HepG2 (cell line): ENCODE data around the gene ZNF30. TPM values are rescaled to one million over a fixed set of nuclear protein-coding genes. Genes with fewer than 3 reads are reported as not detected.

Source experiments
- ATAC-seq: fragments of 200-7000 bp; cut with Tn5 transposase; 3 replicates; pipeline ENCODE4 v1.9.1; 2020; ENCODE audit warnings: mild to moderate bottlenecking, moderate library complexity
- BruUV-seq: library from RNA; stranded (reverse); fragments of 400-500 nt; replicated peaks from 2 replicates; lab custom pipeline; 2021; lab: Mats Ljungman, UMichigan
- CTCF ChIA-PET: fragments of 300-600 bp; formaldehyde crosslinking; extraction: SDS; loops from one replicate; lab custom pipeline; 2021; ENCODE audit warnings: low total read pairs, inconsistent platforms, low intra/inter-chr PET ratio; lab: Yijun Ruan, JAX
- POLR2A ChIA-PET: fragments of 350-600 bp; sonication (Branson Sonifier 250); formaldehyde crosslinking; loops from one replicate; lab custom pipeline; 2020; ENCODE audit warnings: antibody characterized with exemption, inconsistent platforms; lab: Yijun Ruan, JAX
- DNase-seq: peaks from one replicate; pipeline ENCODE4 v3.0.0-alpha.2; 2015; ENCODE audit warnings: low spot score
- FAIRE-seq: peaks from 3 replicates; lab custom pipeline; 2011; peaks lifted over from hg19 to GRCh38; lab: Jason Lieb, UNC
- H2AFZ ChIP-seq: one replicate; pipeline ENCODE4 v1.6.1; 2011; ENCODE audit warnings: low read length, inconsistent platforms
- H3K27ac ChIP-seq: fragments of 300-600 bp; 3 replicates; pipeline ENCODE4 v1.8.0; 2011; ENCODE audit warnings: mixed run types, mild to moderate bottlenecking, mixed read lengths, low read length, inconsistent platforms; ENCODE audit not compliant: insufficient read depth; ENCODE audit errors: extremely low read length
- H3K27me3 ChIP-seq, 2 experiments: fragments of 200-600 bp in 1 of 2; 2 replicates in 1 of 2; 3 replicates in 1 of 2; pipeline versions ENCODE4 v1.6.0 to v1.8.0; 2011; ENCODE audit warnings: low read length in 2 of 2, mild to moderate bottlenecking in 2 of 2, moderate library complexity in 2 of 2, inconsistent platforms in 1 of 2; ENCODE audit not compliant: insufficient read depth in 2 of 2, control insufficient read depth in 1 of 2
- H3K36me3 ChIP-seq, 2 experiments: fragments of 200-600 bp in 1 of 2; replicated peaks in 1 of 2; 2 replicates in 1 of 2; 3 replicates in 1 of 2; pipeline versions ENCODE4 v1.5.1 to v1.8.0; 2011; ENCODE audit warnings: low read length in 2 of 2, inconsistent platforms in 1 of 2; ENCODE audit not compliant: insufficient read depth in 2 of 2, control insufficient read depth in 1 of 2
- H3K4me1 ChIP-seq: 2 replicates; pipeline ENCODE4 v1.5.1; 2012; ENCODE audit warnings: low read length, inconsistent platforms; ENCODE audit not compliant: insufficient read depth
- H3K4me2 ChIP-seq: 2 replicates; pipeline ENCODE4 v1.6.0; 2011; ENCODE audit warnings: low read depth, low read length, inconsistent platforms
- H3K4me3 ChIP-seq, 3 experiments: fragments of 200-600 bp in 1 of 3; sonication (generic), shearing (Covaris generic) in 1 of 3; replicated peaks in 1 of 3; 2 replicates each; pipeline ENCODE4 v1.5.1; 2011 to 2016; ENCODE audit warnings: low read length in 3 of 3, inconsistent platforms in 2 of 3, low read depth in 2 of 3, mild to moderate bottlenecking in 2 of 3, control low read depth in 1 of 3, mixed read lengths in 1 of 3; ENCODE audit not compliant: insufficient read depth in 1 of 3
- H3K79me2 ChIP-seq: one replicate; pipeline ENCODE4 v1.6.1; 2011; ENCODE audit warnings: low read length, inconsistent platforms; ENCODE audit not compliant: insufficient read depth
- H3K9ac ChIP-seq: 2 replicates; pipeline ENCODE4 v1.6.0; 2011; ENCODE audit warnings: mild to moderate bottlenecking, low read depth, low read length, inconsistent platforms; ENCODE audit not compliant: insufficient read depth
- H3K9me3 ChIP-seq: 2 replicates; pipeline ENCODE4 v1.5.1; 2012; ENCODE audit warnings: mild to moderate bottlenecking, low read length
- H4K20me1 ChIP-seq: 2 replicates; pipeline ENCODE4 v1.6.0; 2011; ENCODE audit warnings: inconsistent platforms, mild to moderate bottlenecking, low read length, moderate library complexity; ENCODE audit not compliant: insufficient read depth
- AKAP8 ChIP-seq: sonication (generic); formaldehyde crosslinking; IDR thresholded peaks from 2 replicates; pipeline ENCODE4 v1.5.1; 2020; ENCODE audit warnings: mild to moderate bottlenecking, missing genetic modification reagents
- IKZF4 ChIP-seq: sonication (generic); formaldehyde crosslinking; IDR thresholded peaks from 2 replicates; pipeline ENCODE4 v1.5.1; 2020; ENCODE audit warnings: borderline replicate concordance, mild to moderate bottlenecking, low read depth, missing genetic modification reagents; ENCODE audit errors: not compliant biosample characterization
- MEIS2 ChIP-seq: sonication (generic); formaldehyde crosslinking; IDR thresholded peaks from 2 replicates; pipeline ENCODE4 v1.9.0; 2021; ENCODE audit warnings: mild to moderate bottlenecking, missing genetic modification reagents
- SRY ChIP-seq: sonication (generic); formaldehyde crosslinking; IDR thresholded peaks from 2 replicates; pipeline ENCODE4 v1.8.0; 2022; ENCODE audit warnings: mild to moderate bottlenecking, missing genetic modification reagents
- ZNF225 ChIP-seq: sonication (generic); formaldehyde crosslinking; IDR thresholded peaks from 2 replicates; pipeline ENCODE4 v1.4.0; 2020; ENCODE audit warnings: mild to moderate bottlenecking, missing genetic modification reagents
- ZNF333 ChIP-seq: sonication (generic); formaldehyde crosslinking; IDR thresholded peaks from 2 replicates; pipeline ENCODE4 v1.4.0; 2020; ENCODE audit warnings: mild to moderate bottlenecking, missing genetic modification reagents, borderline replicate concordance
- ZNF598 ChIP-seq: sonication (generic); formaldehyde crosslinking; IDR thresholded peaks from 2 replicates; pipeline ENCODE4 v1.5.1; 2020; ENCODE audit warnings: mild to moderate bottlenecking, missing genetic modification reagents, borderline replicate concordance
- ZNF841 ChIP-seq: sonication (generic); formaldehyde crosslinking; IDR thresholded peaks from 2 replicates; pipeline ENCODE4 v1.8.1; 2023; ENCODE audit warnings: missing genetic modification reagents, borderline replicate concordance
- whole genome bisulfite sequencing: methylation state at CpG from one replicate; pipeline ENCODE4 v1.1.6; 2017; ENCODE audit warnings: low lambda C conversion rate; 5-methylcytosine and 5-hydroxymethylcytosine counted together
- in situ Hi-C: cut with HindIII; loops from 2 replicates; pipeline ENCODE4 v1.10.0; 2017; ENCODE audit warnings: low pct_unique_long_range_greater_than_20kb; ENCODE audit not compliant: extremely low pct_ligation_motif_present
- intact Hi-C: fragments of 100-400 bp; cut with micrococcal nuclease; formaldehyde crosslinking; loops from one replicate; pipeline ENCODE4 v1.10.0; 2022; ENCODE audit not compliant: unreplicated experiment
- polyA plus RNA-seq, 8 experiments: library from polyadenylated mRNA; depleted of rRNA in 3 of 8; stranded (reverse) in 7 of 8; unstranded in 1 of 8; fragments of >200 nt; fragmentation: Illumina TruSeq in 4 of 8; extraction: Trizol in 4 of 8; gene quantifications; 2 replicates each; pipeline versions ENCODE4 v1.2.1 to v1.2.3, GENCODE V29; 2011 to 2016; ENCODE audit warnings: low read depth in 4 of 8, missing spikeins in 1 of 8, mixed read lengths in 1 of 8; ENCODE audit not compliant: insufficient read depth in 1 of 8
- total RNA-seq, 5 experiments: library from RNA; depleted of rRNA; stranded (reverse); fragments of >200 nt; fragmentation: Illumina TruSeq; extraction: Trizol; gene quantifications; 2 replicates each; pipeline ENCODE4 v1.2.3, GENCODE V29; 2016; ENCODE audit warnings: low read depth in 1 of 5
- TF ChIP-seq, protein P1 (sequence below), 2 experiments: fragments of 450-650 bp in 1 of 2; sonication (generic) in 1 of 2; formaldehyde crosslinking in 1 of 2; IDR thresholded peaks; 2 replicates each; pipeline versions ENCODE4 v1.6.1 to v1.8.0; 2016 to 2022; ENCODE audit warnings: antibody characterized with exemption in 1 of 2, mild to moderate bottlenecking in 1 of 2, missing genetic modification reagents in 1 of 2
- TF ChIP-seq, protein P2 (sequence below): IDR thresholded peaks from 2 replicates; pipeline ENCODE4 v1.6.1; 2016; ENCODE audit warnings: mild to moderate bottlenecking

The ZNF30 gene
- total and polyA plus RNA-seq, 2 of the 13 experiments (the other 11 are each of a cell fraction or from before 2014, with no cell fraction given), result 2.3 to 4.4 TPM

- FAIRE-seq, result no peak
- Histone ChIP-seq H3K27me3 (peaks cover 0 to 17% of the 10 kb centered on the region in 2 experiments; a peak in 3 of 5 replicates), H3K9ac (peak overlapping the region; percentile 64), H3K4me3 (peak overlapping the region; percentile 29 to 68 (median 41); a peak in 5 of 6 replicates), H3K36me3 (no peaks in the 10 kb centered on the region), H3K9me3 (no peaks in the 10 kb centered on the region), H3K4me1 (peaks cover 77% of the 10 kb centered on the region), H2AFZ (no peak overlapping the region), H3K79me2 (no peaks in the 10 kb centered on the region), H3K4me2 (peak overlapping the region; percentile 98), H3K27ac (peak overlapping the region; percentile 59), H4K20me1 (no peaks in the 10 kb centered on the region)
- no peak for DNase-seq
- CTCF ChIA-PET, result no interaction called here
- WGBS, result 8% methylated on average over 2 of the region's 9 CpGs
- intact Hi-C loops (loop anchor here (2.0 kb wide), 1 partner anchor 21 kb away; no protein-coding TSS in a partner anchor), in situ Hi-C loops (no loop called here)
- POLR2A ChIA-PET, result interaction anchor here (1.0 to 4.4 kb wide), 6 partner anchors 9 to 68 kb away, joined by 3 to 75 read pairs (median 8); partner anchors contain the start of gene ZNF30
- ATAC-seq, result peak; percentile 43
- no TSS peak for BruUV-seq
- TF ChIP-seq ZNF841 (CRISPR knock-in tag) (no peak), ZNF333 (0 out of 2 replicates have a peak, but pooled peaks have one; percentile 23), MEIS2 (CRISPR knock-in tag) (0 out of 2 replicates have a peak, but pooled peaks have one; percentile 37), IKZF4 (CRISPR knock-in tag) (no peak), ZNF225 (CRISPR knock-in tag) (no peak), AKAP8 (peak; percentile 5; the same call in 1 of the 2 replicates), SRY (peak; percentile 11; the same call in 1 of the 2 replicates), ZNF598 (CRISPR knock-in tag) (no peak)
- TF ChIP-seq, protein P1, sequence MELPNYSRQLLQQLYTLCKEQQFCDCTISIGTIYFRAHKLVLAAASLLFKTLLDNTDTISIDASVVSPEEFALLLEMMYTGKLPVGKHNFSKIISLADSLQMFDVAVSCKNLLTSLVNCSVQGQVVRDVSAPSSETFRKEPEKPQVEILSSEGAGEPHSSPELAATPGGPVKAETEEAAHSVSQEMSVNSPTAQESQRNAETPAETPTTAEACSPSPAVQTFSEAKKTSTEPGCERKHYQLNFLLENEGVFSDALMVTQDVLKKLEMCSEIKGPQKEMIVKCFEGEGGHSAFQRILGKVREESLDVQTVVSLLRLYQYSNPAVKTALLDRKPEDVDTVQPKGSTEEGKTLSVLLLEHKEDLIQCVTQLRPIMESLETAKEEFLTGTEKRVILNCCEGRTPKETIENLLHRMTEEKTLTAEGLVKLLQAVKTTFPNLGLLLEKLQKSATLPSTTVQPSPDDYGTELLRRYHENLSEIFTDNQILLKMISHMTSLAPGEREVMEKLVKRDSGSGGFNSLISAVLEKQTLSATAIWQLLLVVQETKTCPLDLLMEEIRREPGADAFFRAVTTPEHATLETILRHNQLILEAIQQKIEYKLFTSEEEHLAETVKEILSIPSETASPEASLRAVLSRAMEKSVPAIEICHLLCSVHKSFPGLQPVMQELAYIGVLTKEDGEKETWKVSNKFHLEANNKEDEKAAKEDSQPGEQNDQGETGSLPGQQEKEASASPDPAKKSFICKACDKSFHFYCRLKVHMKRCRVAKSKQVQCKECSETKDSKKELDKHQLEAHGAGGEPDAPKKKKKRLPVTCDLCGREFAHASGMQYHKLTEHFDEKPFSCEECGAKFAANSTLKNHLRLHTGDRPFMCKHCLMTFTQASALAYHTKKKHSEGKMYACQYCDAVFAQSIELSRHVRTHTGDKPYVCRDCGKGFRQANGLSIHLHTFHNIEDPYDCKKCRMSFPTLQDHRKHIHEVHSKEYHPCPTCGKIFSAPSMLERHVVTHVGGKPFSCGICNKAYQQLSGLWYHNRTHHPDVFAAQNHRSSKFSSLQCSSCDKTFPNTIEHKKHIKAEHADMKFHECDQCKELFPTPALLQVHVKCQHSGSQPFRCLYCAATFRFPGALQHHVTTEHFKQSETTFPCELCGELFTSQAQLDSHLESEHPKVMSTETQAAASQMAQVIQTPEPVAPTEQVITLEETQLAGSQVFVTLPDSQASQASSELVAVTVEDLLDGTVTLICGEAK (IDR thresholded peaks at IDR 0.05), result no peak
- TF ChIP-seq, protein P1 (CRISPR knock-in tag; IDR thresholded peaks at IDR 0.05), result 0 out of 2 replicates have a peak, but pooled peaks have one; percentile 10
- TF ChIP-seq, protein P2, sequence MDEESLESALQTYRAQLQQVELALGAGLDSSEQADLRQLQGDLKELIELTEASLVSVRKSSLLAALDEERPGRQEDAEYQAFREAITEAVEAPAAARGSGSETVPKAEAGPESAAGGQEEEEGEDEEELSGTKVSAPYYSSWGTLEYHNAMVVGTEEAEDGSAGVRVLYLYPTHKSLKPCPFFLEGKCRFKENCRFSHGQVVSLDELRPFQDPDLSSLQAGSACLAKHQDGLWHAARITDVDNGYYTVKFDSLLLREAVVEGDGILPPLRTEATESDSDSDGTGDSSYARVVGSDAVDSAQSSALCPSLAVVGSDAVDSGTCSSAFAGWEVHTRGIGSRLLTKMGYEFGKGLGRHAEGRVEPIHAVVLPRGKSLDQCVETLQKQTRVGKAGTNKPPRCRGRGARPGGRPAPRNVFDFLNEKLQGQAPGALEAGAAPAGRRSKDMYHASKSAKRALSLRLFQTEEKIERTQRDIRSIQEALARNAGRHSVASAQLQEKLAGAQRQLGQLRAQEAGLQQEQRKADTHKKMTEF (CRISPR knock-in tag), result no peak
Measured at GRCh38 chr19:34994286-34994642, 67.6 kb downstream of the ZNF30 start.
